Activated T-helper 9 cell treated with anti-CD3 and anti-CD28 coated beads, Interleukin-2, amount 50 U/mL, for 16 hours (primary cell): ENCODE measurements around the gene LAMA1.

Source experiments
- DNase-seq: peaks from one replicate; pipeline ENCODE4 v3.0.0-alpha.2; 2020; ENCODE audit warnings: low read depth

LAMA1 gene

GRCh38 chr18:6994056-6994770 lies 123.4 kb downstream of the LAMA1 start:
- no peak for DNase-seq

- no peak for DNase-seq
These were observed 124.8 kb downstream of the LAMA1 start for GRCh38 chr18:6992761-6993160.

GRCh38 chr18:6983366-6983765 lies 134.2 kb downstream of the LAMA1 start:
- no peak for DNase-seq

GRCh38 chr18:6982398-6982797 lies 135.2 kb downstream of the LAMA1 start:
- no peak for DNase-seq

DNA sequence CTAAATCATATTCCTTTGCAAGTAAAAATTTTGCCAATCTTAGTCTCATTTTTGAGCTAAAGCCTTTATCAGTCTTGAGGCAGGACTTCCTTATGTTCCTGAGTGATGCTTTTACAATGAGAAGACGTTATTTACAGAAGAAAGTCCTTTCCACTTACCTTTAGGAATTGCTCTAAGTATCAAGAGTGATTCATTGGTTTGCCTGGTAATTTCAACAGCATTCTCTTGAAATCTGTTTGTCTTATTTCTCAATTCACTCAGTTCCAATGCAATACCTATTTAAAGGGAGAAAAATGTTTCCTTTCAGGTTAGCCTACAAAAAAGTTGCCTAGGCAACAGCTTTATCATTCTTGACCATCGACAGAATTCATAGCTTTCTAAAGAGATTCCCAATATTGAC lies 137.2 kb downstream of the LAMA1 start:
- DNase-seq = no peak

- DNase-seq = no peak
These were observed 137.6 kb downstream of the LAMA1 start for GRCh38 chr18:6979954-6980353.

- DNase-seq = no peak
These were observed 140.7 kb downstream of the LAMA1 start for GRCh38 chr18:6976935-6977334.

DNA sequence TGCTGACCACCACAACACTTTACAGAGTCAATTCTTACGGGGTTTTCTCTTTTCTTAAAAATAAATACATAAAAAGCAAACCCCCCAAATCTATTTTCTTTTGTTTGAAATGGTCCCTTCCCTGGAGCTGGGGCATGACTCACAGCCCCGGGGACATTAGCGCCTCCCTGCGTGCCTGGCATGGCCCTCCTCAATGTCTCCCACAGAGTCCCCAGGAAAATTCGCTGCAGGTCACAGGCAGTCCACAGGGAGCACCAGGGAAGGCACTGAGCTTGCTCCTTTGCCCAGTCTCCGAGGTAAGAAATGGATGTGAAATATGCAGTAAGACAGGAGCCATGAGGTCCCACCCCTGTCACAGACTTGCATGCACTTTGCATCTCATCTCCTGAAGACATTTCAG lies 142.5 kb downstream of the LAMA1 start:
- DNase-seq = no peak

- no peak for DNase-seq
These were observed 145.6 kb downstream of the LAMA1 start for GRCh38 chr18:6971823-6972478.

- DNase-seq = no peak
These were observed 154.0 kb downstream of the LAMA1 start for GRCh38 chr18:6963452-6964097.

- DNase-seq = no peak
These were observed 154.8 kb downstream of the LAMA1 start for GRCh38 chr18:6962571-6963451.

- no peak for DNase-seq
These were observed 156.3 kb downstream of the LAMA1 start for GRCh38 chr18:6961331-6961730.

DNA sequence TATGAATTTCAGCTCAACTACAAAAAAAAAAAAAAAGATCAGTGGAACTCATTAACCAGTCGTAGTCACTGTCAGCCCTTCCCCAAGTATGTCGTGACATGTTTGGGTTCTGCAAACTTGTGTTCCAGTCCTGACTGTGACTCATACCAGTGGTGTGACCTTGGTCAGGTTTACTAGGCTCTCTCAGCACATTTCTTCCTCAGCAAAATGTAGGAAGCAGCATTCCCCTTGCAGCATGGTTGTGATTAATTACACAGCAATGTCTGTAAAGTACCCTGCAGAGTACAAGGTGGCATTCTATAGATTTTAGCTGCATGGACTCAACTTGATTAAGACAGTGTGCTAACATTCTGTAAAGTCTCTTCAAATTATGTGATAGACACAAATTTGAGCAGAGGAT lies 156.9 kb downstream of the LAMA1 start:
- no peak for DNase-seq

GRCh38 chr18:6960124-6960523 lies 157.5 kb downstream of the LAMA1 start:
- DNase-seq = no peak

DNA sequence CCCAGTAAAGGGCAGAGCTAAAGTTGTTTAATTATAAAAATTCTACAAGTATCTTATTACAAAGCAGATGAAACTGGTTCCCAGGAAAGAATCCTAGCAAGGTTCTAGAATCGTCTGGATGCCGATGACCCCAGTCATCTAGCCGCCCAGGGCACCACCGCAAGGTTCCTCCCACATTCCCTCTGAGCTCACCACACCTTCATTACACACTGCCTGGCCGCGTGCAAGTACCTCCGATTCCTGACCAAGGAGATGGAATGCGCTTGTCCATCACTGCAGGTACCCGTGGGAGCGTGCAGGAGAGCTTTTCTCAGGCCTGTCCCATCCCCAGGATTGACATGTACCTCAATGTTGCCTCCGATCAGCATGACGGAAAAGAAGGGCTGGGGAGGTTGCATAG lies 158.5 kb downstream of the LAMA1 start:
- no peak for DNase-seq

- DNase-seq = no peak
These were observed 160.6 kb downstream of the LAMA1 start for GRCh38 chr18:6956999-6957398.

DNA sequence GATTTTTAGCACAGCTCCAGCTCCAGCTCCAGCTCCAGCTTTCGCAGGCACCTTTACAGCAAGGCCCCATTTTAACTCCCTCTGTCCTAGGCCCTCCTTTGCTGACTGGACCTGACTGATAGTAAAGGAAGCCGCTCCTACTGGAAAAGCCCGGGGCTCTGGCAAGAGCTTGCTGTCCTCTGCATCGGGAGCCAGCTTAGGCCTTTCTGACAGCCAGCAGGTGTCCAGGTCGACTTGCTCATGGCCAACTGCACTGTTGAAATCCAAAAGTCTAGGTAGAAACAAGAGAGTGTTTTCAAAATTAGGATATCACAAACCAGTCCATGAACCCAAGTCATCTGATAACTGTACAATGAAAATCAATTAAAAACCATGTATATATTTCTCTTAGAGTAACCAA lies 161.1 kb downstream of the LAMA1 start:
- no peak for DNase-seq

DNA sequence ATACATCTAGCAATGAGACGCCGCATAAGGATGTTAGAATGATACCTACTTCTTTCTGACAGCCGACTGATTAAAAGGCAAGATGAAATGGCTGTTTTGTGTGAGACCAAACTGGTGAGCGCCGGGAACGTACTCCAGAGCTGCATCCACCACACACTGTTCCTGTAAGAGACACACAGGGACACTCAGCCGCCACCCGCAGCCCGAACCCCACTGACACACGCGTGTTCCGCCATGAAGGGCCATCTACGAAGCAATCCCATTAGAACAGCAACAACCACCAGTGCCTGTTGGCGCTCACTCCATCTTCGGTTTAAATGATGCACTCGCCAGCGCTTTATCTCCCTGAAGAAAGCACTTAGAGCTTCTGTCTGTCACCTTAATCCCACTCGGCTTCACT lies 162.3 kb downstream of the LAMA1 start:
- DNase-seq = no peak

- DNase-seq = no peak
These were observed 163.1 kb downstream of the LAMA1 start for GRCh38 chr18:6954501-6954900.

DNA sequence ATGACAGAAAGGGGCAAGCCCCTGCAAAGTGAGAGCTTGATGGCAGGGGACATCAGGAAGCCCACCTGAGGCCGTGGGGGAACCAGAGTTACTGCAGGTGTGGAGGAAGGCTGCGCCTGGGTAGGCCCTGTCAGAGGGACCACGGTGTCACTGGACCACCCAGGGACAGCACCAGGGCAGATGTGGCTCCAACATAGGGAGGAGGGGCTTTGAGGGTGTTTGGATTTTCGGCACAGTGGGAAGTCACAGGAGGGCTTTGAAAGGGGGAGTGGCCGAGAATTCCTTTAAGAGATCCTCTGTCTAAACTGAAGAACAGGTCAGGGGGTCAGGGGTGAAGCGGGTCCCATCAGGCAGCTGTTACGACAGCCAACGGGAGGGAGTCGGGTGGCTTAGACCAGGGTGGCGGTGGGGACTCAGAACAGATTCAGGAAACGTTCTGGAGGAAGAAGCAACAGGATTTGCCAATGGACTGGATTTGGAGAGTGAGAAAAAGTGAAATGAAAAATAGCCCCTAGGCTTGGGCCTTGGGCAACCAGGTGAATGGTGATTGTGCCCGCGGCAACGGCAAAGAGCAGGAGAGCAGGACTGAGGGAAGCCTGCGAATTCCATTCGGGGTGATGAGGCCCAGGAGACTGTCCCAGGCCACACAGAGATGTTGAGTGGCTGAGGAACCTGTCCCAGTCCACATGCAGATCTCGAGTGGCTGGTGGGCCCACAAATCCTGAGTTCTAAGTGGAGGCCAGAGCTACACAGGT lies 166.1 kb downstream of the LAMA1 start:
- DNase-seq = no peak

- DNase-seq = no peak
These were observed 167.0 kb downstream of the LAMA1 start for GRCh38 chr18:6950641-6951040.
